GM12878 (cell line): ENCODE data around the gene DOCK2. TPM values are rescaled to one million over a fixed set of nuclear protein-coding genes. Genes with fewer than 3 reads are reported as not detected.

Experiments
- ATF7 ChIP-seq: fragments of 450-650 bp; IDR thresholded peaks from 2 replicates; pipeline ENCODE4 v1.6.1; 2016; ENCODE audit warnings: low read depth, mild to moderate bottlenecking
- BHLHE40 ChIP-seq, 2 experiments: fragments of 450-650 bp in 1 of 2; IDR thresholded peaks; 2 replicates each; pipeline ENCODE4 v1.6.1; 2011 to 2017; ENCODE audit warnings: low read depth in 2 of 2, borderline replicate concordance in 1 of 2, improper control_type of control experiment in 1 of 2, low read length in 1 of 2, mild to moderate bottlenecking in 1 of 2
- BMI1 ChIP-seq: fragments of 450-650 bp; IDR thresholded peaks from 2 replicates; pipeline ENCODE4 v1.6.1; 2016; ENCODE audit warnings: mild to moderate bottlenecking, moderate library complexity, borderline replicate concordance
- CEBPB ChIP-seq, 2 experiments: fragments of 150-350 bp in 1 of 2; IDR thresholded peaks; 2 replicates each; pipeline ENCODE4 v1.6.1; 2012 to 2014; ENCODE audit warnings: low read depth in 2 of 2, low read length in 2 of 2, borderline replicate concordance in 1 of 2, inconsistent platforms in 1 of 2
- CREB1 ChIP-seq: IDR thresholded peaks from 2 replicates; pipeline ENCODE4 v1.6.1; 2012; ENCODE audit warnings: low read depth, mild to moderate bottlenecking, inconsistent platforms
- CREM ChIP-seq: IDR thresholded peaks from 2 replicates; pipeline ENCODE4 v1.6.1; 2014; ENCODE audit warnings: antibody characterized with exemption, low read depth
- EP300 ChIP-seq, 2 experiments: fragments of 150-350 bp in 1 of 2; IDR thresholded peaks; 2 replicates each; pipeline ENCODE4 v1.6.1; 2011 to 2012; ENCODE audit warnings: low read depth in 2 of 2, low read length in 2 of 2, borderline replicate concordance in 1 of 2, improper control_type of control experiment in 1 of 2, inconsistent platforms in 1 of 2; ENCODE audit not compliant: control insufficient read depth in 1 of 2
- FOS ChIP-seq: IDR thresholded peaks from 3 replicates; pipeline ENCODE4 v1.6.1; 2011; ENCODE audit warnings: borderline replicate concordance; ENCODE audit not compliant: insufficient read length; ENCODE audit errors: extremely low read depth
- FOXK2 ChIP-seq: fragments of 450-650 bp; IDR thresholded peaks from 2 replicates; pipeline ENCODE4 v1.6.1; 2017; ENCODE audit warnings: mild to moderate bottlenecking, moderate library complexity
- FOXM1 ChIP-seq: IDR thresholded peaks from 2 replicates; pipeline ENCODE4 v1.6.1; 2012; ENCODE audit warnings: low read depth, mild to moderate bottlenecking, inconsistent platforms, low read length, moderate library complexity
- GATAD2B ChIP-seq: fragments of 450-650 bp; conservative IDR thresholded peaks from 2 replicates; pipeline ENCODE4 v1.6.1; 2017; ENCODE audit warnings: low read depth, mild to moderate bottlenecking, moderate library complexity
- HCFC1 ChIP-seq: fragments of 150-350 bp; IDR thresholded peaks from 2 replicates; pipeline ENCODE4 v1.6.1; 2014; ENCODE audit warnings: low read length
- IRF4 ChIP-seq: IDR thresholded peaks from 2 replicates; pipeline ENCODE4 v1.6.1; 2011; ENCODE audit warnings: low read depth, low read length
- KDM1A ChIP-seq: fragments of 200-600 bp; sonication (generic); IDR thresholded peaks from 2 replicates; pipeline ENCODE4 v1.6.1; 2016; ENCODE audit warnings: borderline replicate concordance
- KLF5 ChIP-seq: fragments of 450-650 bp; IDR thresholded peaks from 2 replicates; pipeline ENCODE4 v1.6.1; 2014; ENCODE audit warnings: mild to moderate bottlenecking; ENCODE audit not compliant: partially characterized antibody
- MTA2 ChIP-seq: fragments of 450-650 bp; IDR thresholded peaks from 2 replicates; pipeline ENCODE4 v1.6.1; 2016; ENCODE audit warnings: low read depth, mild to moderate bottlenecking, moderate library complexity
- MTA3 ChIP-seq: IDR thresholded peaks from 2 replicates; pipeline ENCODE4 v1.6.1; 2012; ENCODE audit warnings: low read length, inconsistent platforms, borderline replicate concordance
- MXI1 ChIP-seq: fragments of 150-350 bp; IDR thresholded peaks from 2 replicates; pipeline ENCODE4 v1.6.1; 2011; ENCODE audit warnings: low read depth, mild to moderate bottlenecking, inconsistent platforms, low read length, improper control_type of control experiment
- RAD51 ChIP-seq: fragments of 450-650 bp; IDR thresholded peaks from 2 replicates; pipeline ENCODE4 v1.6.1; 2016; ENCODE audit warnings: moderate library complexity, mild to moderate bottlenecking, inconsistent platforms
- RUNX3 ChIP-seq: IDR thresholded peaks from 2 replicates; pipeline ENCODE4 v1.6.1; 2012; ENCODE audit warnings: low read length, inconsistent platforms
- SIX5 ChIP-seq: IDR thresholded peaks from 2 replicates; pipeline ENCODE4 v1.6.1; 2011; ENCODE audit warnings: mild to moderate bottlenecking, low read depth, low read length, moderate library complexity; ENCODE audit not compliant: severe bottlenecking
- SMARCA5 ChIP-seq: fragments of 450-650 bp; IDR thresholded peaks from 2 replicates; pipeline ENCODE4 v1.6.1; 2017; ENCODE audit warnings: mild to moderate bottlenecking
- SUPT20H ChIP-seq: IDR thresholded peaks from 2 replicates; pipeline ENCODE4 v1.6.1; 2011; ENCODE audit warnings: low read depth, mild to moderate bottlenecking, low read length, moderate library complexity, borderline replicate concordance; ENCODE audit not compliant: control insufficient read depth
- TAF1 ChIP-seq: IDR thresholded peaks from 2 replicates; pipeline ENCODE4 v1.6.1; 2011; ENCODE audit warnings: mild to moderate bottlenecking, low read depth, low read length, borderline replicate concordance
- WRNIP1 ChIP-seq: IDR thresholded peaks from 2 replicates; pipeline ENCODE4 v1.6.1; 2011; ENCODE audit warnings: low read depth, low read length, improper control_type of control experiment, borderline replicate concordance
- ZBED1 ChIP-seq: IDR thresholded peaks from 2 replicates; pipeline ENCODE4 v1.6.1; 2016; ENCODE audit warnings: borderline replicate concordance
- ZNF217 ChIP-seq: fragments of 450-650 bp; IDR thresholded peaks from 2 replicates; pipeline ENCODE4 v1.6.1; 2017; ENCODE audit warnings: antibody characterized with exemption, mild to moderate bottlenecking
- ZNF274 ChIP-seq: IDR thresholded peaks from one replicate; pipeline ENCODE4 v1.8.0; 2011; ENCODE audit not compliant: insufficient read length, insufficient read depth
- polyA plus RNA-seq, 11 experiments: library from polyadenylated mRNA; depleted of rRNA in 4 of 11; unstranded in 6 of 11; stranded (reverse) in 5 of 11; fragments of >200 nt; fragmentation: Nextera tagmentation in 4 of 11; fragmentation: Illumina TruSeq in 1 of 11; extraction: Ambion mirVana in 4 of 11; extraction: Trizol in 1 of 11; gene quantifications; 1 replicate in 1 of 11; 2 replicates in 10 of 11; pipeline versions ENCODE4 v1.2.1 to v1.2.3, GENCODE V29; 2011 to 2016; ENCODE audit warnings: inconsistent platforms in 2 of 11, missing spikeins in 2 of 11, low read depth in 1 of 11
- total RNA-seq, 4 experiments: library from RNA; depleted of rRNA in 3 of 4; stranded (reverse); fragments of >200 nt in 3 of 4; fragmentation: Illumina TruSeq in 1 of 4; extraction: Trizol in 1 of 4; gene quantifications; 2 replicates each; pipeline versions ENCODE4 v1.2.1 to v1.2.3, GENCODE V29; 2013 to 2021
- TF ChIP-seq, protein P1 (sequence below): IDR thresholded peaks from 2 replicates; pipeline ENCODE4 v1.6.1; 2011; ENCODE audit warnings: borderline replicate concordance, low read depth, mild to moderate bottlenecking, moderate library complexity, low read length; ENCODE audit not compliant: insufficient read depth, poor library complexity, severe bottlenecking
- TF ChIP-seq, protein P2 (sequence below): fragments of 450-650 bp; IDR thresholded peaks from 2 replicates; pipeline ENCODE4 v1.6.1; 2017; ENCODE audit warnings: low read depth, mild to moderate bottlenecking, moderate library complexity

The DOCK2 gene
- total and polyA plus RNA-seq, 10 of the 15 experiments (the other 5 are each of a cell fraction or from before 2014, with no cell fraction given): 34.2 to 192 (median 118) TPM

DNA sequence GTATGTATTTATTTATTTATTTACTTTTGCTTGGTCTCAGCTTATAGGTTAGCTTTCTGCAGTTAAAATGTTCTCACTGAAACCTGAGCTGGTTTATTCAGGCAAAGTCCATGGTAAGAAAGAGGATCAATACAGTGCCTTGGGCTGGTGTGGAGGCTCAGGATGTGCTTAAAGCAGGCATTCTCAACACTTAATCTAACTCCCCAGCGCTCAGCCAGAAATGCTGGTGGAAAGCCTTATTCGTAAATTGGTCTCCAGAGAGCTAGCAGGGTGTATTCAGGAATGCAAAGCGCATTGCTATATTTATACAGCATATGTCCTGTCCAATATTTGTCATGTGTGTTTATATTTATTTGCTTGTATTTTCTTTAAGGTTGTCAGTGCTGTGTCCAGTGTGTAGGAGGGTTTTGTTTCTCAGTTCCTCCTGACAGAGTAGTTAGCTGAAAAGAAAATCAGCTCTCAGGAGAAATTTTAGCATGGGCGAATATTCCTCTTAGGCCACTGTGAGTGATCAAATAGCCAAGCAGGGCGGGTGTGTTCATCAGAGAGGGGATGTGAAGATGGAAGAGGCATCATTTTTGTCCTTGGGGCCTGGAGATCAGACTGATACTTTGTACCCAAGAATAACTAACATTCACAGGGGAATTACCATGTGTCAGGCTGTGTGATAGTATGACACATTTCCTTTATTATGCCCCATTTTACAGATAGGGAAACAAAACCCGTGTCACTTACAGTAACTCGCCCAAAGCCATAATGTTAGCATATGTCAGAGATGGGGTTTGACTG lies 65.8 kb downstream of the DOCK2 start (continued):
- TF ChIP-seq GATAD2B (no peak; the same call in 1 of the 2 replicates), SUPT20H (no peak), BHLHE40 (IDR thresholded peaks at IDR 0.05; ENCODE audit: borderline replicate concordance in 1 of 2, low read depth in 2 of 2, low read length in 1 of 2) (peak; percentile 45 to 69; a peak in 2 of 4 replicates), SMARCA5 (peak; percentile 93), CREM (peak; percentile 44; the same call in 1 of the 2 replicates), FOXM1 (peak; percentile 67; the same call in 1 of the 2 replicates), RUNX3 (peak; percentile 61), ZNF217 (peak; percentile 93), MTA2 (peak; percentile 88), MXI1 (peak; percentile 74; the same call in 1 of the 2 replicates), ZBED1 (0 out of 2 replicates have a peak, but pooled peaks have one; percentile 52), MTA3 (peak; percentile 58; the same call in 1 of the 2 replicates), WRNIP1 (no peak), ZNF274 (no peak), BMI1 (peak; percentile 71), FOXK2 (no peak), IRF4 (peak; percentile 87), HCFC1 (no peak), KLF5 (no peak), CREB1 (peak; percentile 6; the same call in 1 of the 2 replicates), RAD51 (0 out of 2 replicates have a peak, but pooled peaks have one; percentile 24), TAF1 (no peak), ATF7 (peak; percentile 85), FOS (no peak), CEBPB (IDR thresholded peaks at IDR 0.05; ENCODE audit: borderline replicate concordance in 1 of 2, low read depth in 2 of 2, low read length in 2 of 2) (peak in 1 of 2 experiments; percentile 66; a peak in 1 of 4 replicates), SIX5 (no peak), KDM1A (no peak), EP300 (IDR thresholded peaks at IDR 0.05; ENCODE audit: borderline replicate concordance in 1 of 2, control insufficient read depth in 1 of 2, low read depth in 2 of 2, low read length in 2 of 2) (peak; percentile 88 to 89)
- TF ChIP-seq, protein P1, sequence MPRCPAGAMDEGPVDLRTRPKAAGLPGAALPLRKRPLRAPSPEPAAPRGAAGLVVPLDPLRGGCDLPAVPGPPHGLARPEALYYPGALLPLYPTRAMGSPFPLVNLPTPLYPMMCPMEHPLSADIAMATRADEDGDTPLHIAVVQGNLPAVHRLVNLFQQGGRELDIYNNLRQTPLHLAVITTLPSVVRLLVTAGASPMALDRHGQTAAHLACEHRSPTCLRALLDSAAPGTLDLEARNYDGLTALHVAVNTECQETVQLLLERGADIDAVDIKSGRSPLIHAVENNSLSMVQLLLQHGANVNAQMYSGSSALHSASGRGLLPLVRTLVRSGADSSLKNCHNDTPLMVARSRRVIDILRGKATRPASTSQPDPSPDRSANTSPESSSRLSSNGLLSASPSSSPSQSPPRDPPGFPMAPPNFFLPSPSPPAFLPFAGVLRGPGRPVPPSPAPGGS: peak; percentile 71
- TF ChIP-seq, protein P2, sequence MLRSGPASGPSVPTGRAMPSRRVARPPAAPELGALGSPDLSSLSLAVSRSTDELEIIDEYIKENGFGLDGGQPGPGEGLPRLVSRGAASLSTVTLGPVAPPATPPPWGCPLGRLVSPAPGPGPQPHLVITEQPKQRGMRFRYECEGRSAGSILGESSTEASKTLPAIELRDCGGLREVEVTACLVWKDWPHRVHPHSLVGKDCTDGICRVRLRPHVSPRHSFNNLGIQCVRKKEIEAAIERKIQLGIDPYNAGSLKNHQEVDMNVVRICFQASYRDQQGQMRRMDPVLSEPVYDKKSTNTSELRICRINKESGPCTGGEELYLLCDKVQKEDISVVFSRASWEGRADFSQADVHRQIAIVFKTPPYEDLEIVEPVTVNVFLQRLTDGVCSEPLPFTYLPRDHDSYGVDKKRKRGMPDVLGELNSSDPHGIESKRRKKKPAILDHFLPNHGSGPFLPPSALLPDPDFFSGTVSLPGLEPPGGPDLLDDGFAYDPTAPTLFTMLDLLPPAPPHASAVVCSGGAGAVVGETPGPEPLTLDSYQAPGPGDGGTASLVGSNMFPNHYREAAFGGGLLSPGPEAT: peak; percentile 94
